Loucy (cell line): ENCODE results near the gene MRTFB.

Experiments
- CTCF ChIP-seq: fragments of 200-600 bp; sonication (generic); conservative IDR thresholded peaks from 2 replicates; pipeline ENCODE4 v1.5.1; 2014; ENCODE audit warnings: mild to moderate bottlenecking, antibody characterized with exemption, low read length
- EZH2phosphoT487 ChIP-seq: fragments of 200-600 bp; IDR thresholded peaks from 2 replicates; pipeline ENCODE4 v1.6.1; 2018; ENCODE audit warnings: antibody characterized with exemption, mild to moderate bottlenecking, moderate library complexity, borderline replicate concordance

GRCh38 chr16:14121872-14122271 is 50.8 kb downstream of the MRTFB start:
- TF ChIP-seq CTCF = no peak
- TF ChIP-seq EZH2phosphoT487 = no peak
